HepG2 (cell line): ENCODE measurements around the gene RUFY2. TPM values are rescaled to one million over a fixed set of nuclear protein-coding genes. Genes with fewer than 3 reads are reported as not detected.

Experiments
- ADNP ChIP-seq: sonication (generic); formaldehyde crosslinking; IDR thresholded peaks from 2 replicates; pipeline ENCODE4 v1.4.0; 2020; ENCODE audit warnings: missing genetic modification reagents
- ATAD3A ChIP-seq: sonication (generic); formaldehyde crosslinking; IDR thresholded peaks from 2 replicates; pipeline ENCODE4 v1.4.0; 2020; ENCODE audit warnings: missing genetic modification reagents
- KAT8 ChIP-seq: IDR thresholded peaks from 2 replicates; pipeline ENCODE4 v1.6.1; 2016; ENCODE audit warnings: missing genetic modification reagents, missing compliant biosample characterization
- MATR3 ChIP-seq: sonication (generic); formaldehyde crosslinking; IDR thresholded peaks from 2 replicates; pipeline ENCODE4 v1.4.0; 2020; ENCODE audit warnings: missing genetic modification reagents
- MLLT10 ChIP-seq: sonication (generic); formaldehyde crosslinking; IDR thresholded peaks from 2 replicates; pipeline ENCODE4 v1.4.0; 2020; ENCODE audit warnings: missing genetic modification reagents
- NFKB2 ChIP-seq: sonication (generic); formaldehyde crosslinking; IDR thresholded peaks from 2 replicates; pipeline ENCODE4 v1.4.0; 2020; ENCODE audit warnings: missing genetic modification reagents, borderline replicate concordance
- RBAK ChIP-seq: sonication (generic); formaldehyde crosslinking; IDR thresholded peaks from 2 replicates; pipeline ENCODE4 v1.5.1; 2020; ENCODE audit warnings: mild to moderate bottlenecking, missing genetic modification reagents
- RNF219 ChIP-seq: sonication (generic); formaldehyde crosslinking; IDR thresholded peaks from 2 replicates; pipeline ENCODE4 v1.5.0; 2020; ENCODE audit warnings: mild to moderate bottlenecking, missing genetic modification reagents
- SAP130 ChIP-seq: IDR thresholded peaks from 2 replicates; pipeline ENCODE4 v1.6.1; 2016; ENCODE audit warnings: low read depth
- SP2 ChIP-seq: sonication (generic); formaldehyde crosslinking; IDR thresholded peaks from 2 replicates; pipeline ENCODE4 v1.5.1; 2020; ENCODE audit warnings: mild to moderate bottlenecking, missing genetic modification reagents
- TMF1 ChIP-seq: sonication (generic); formaldehyde crosslinking; IDR thresholded peaks from 2 replicates; pipeline ENCODE4 v1.8.1; 2022; ENCODE audit warnings: low read depth, missing genetic modification reagents
- ZBTB38 ChIP-seq: sonication (generic); formaldehyde crosslinking; IDR thresholded peaks from 2 replicates; pipeline ENCODE4 v1.5.1; 2020; ENCODE audit warnings: mild to moderate bottlenecking, missing genetic modification reagents
- ZFP36L1 ChIP-seq: sonication (generic); formaldehyde crosslinking; IDR thresholded peaks from 2 replicates; pipeline ENCODE4 v1.8.0; 2022; ENCODE audit warnings: mild to moderate bottlenecking, missing genetic modification reagents, moderate library complexity
- ZKSCAN8 ChIP-seq: IDR thresholded peaks from 2 replicates; pipeline ENCODE4 v1.6.1; 2016; ENCODE audit warnings: borderline replicate concordance, missing genetic modification reagents, missing compliant biosample characterization
- ZNF225 ChIP-seq: sonication (generic); formaldehyde crosslinking; IDR thresholded peaks from 2 replicates; pipeline ENCODE4 v1.4.0; 2020; ENCODE audit warnings: mild to moderate bottlenecking, missing genetic modification reagents
- ZNF282 ChIP-seq: fragments of 450-650 bp; IDR thresholded peaks from 2 replicates; pipeline ENCODE4 v1.6.1; 2018; ENCODE audit not compliant: partially characterized antibody
- ZNF460 ChIP-seq: sonication (generic); formaldehyde crosslinking; IDR thresholded peaks from 2 replicates; pipeline ENCODE4 v1.5.1; 2020; ENCODE audit warnings: missing genetic modification reagents, mild to moderate bottlenecking, borderline replicate concordance
- ZNF605 ChIP-seq: sonication (generic); formaldehyde crosslinking; IDR thresholded peaks from 2 replicates; pipeline ENCODE4 v1.8.0; 2022; ENCODE audit warnings: mild to moderate bottlenecking, missing genetic modification reagents
- ZNF766 ChIP-seq: sonication (generic); formaldehyde crosslinking; IDR thresholded peaks from 2 replicates; pipeline ENCODE4 v1.5.0; 2020; ENCODE audit warnings: missing genetic modification reagents, borderline replicate concordance
- ZNF891 ChIP-seq: sonication (generic); formaldehyde crosslinking; IDR thresholded peaks from 2 replicates; pipeline ENCODE4 v1.5.0; 2020; ENCODE audit warnings: mild to moderate bottlenecking, missing genetic modification reagents
- polyA plus RNA-seq, 8 experiments: library from polyadenylated mRNA; depleted of rRNA in 3 of 8; stranded (reverse) in 7 of 8; unstranded in 1 of 8; fragments of >200 nt; fragmentation: Illumina TruSeq in 4 of 8; extraction: Trizol in 4 of 8; gene quantifications; 2 replicates each; pipeline versions ENCODE4 v1.2.1 to v1.2.3, GENCODE V29; 2011 to 2016; ENCODE audit warnings: low read depth in 4 of 8, missing spikeins in 1 of 8, mixed read lengths in 1 of 8; ENCODE audit not compliant: insufficient read depth in 1 of 8
- total RNA-seq, 5 experiments: library from RNA; depleted of rRNA; stranded (reverse); fragments of >200 nt; fragmentation: Illumina TruSeq; extraction: Trizol; gene quantifications; 2 replicates each; pipeline ENCODE4 v1.2.3, GENCODE V29; 2016; ENCODE audit warnings: low read depth in 1 of 5
- TF ChIP-seq, protein P1 (sequence below): sonication (generic); formaldehyde crosslinking; IDR thresholded peaks from 2 replicates; pipeline ENCODE4 v1.9.0; 2022; ENCODE audit warnings: low read depth, missing genetic modification reagents
- TF ChIP-seq, protein P2 (sequence below): sonication (generic); formaldehyde crosslinking; IDR thresholded peaks from 2 replicates; pipeline ENCODE4 v1.8.1; 2023; ENCODE audit warnings: mild to moderate bottlenecking, inconsistent platforms, moderate library complexity, missing genetic modification reagents, borderline replicate concordance
- TF ChIP-seq, protein P3 (sequence below): sonication (generic); formaldehyde crosslinking; IDR thresholded peaks from 2 replicates; pipeline ENCODE4 v1.4.0; 2020; ENCODE audit warnings: mild to moderate bottlenecking, missing genetic modification reagents
- TF ChIP-seq, protein P4 (sequence below): sonication (generic); formaldehyde crosslinking; IDR thresholded peaks from 2 replicates; pipeline ENCODE4 v1.4.0; 2020; ENCODE audit warnings: mild to moderate bottlenecking, missing genetic modification reagents

RUFY2 gene
- total and polyA plus RNA-seq, 2 of the 13 experiments (the other 11 are each of a cell fraction or from before 2014, with no cell fraction given) = 10.1 to 16.1 TPM

GRCh38 chr10:68331455-68332258 is 75.4 kb downstream of the RUFY2 start, which contains the start of gene HNRNPH3 (continued):
- TF ChIP-seq TMF1 (CRISPR knock-in tag) (peak; percentile 34; the same call in 1 of the 2 replicates), ZKSCAN8 (CRISPR knock-in tag) (0 out of 2 replicates have a peak, but pooled peaks have one; percentile 23), ZNF891 (CRISPR knock-in tag) (no peak; the same call in 1 of the 2 replicates), ADNP (CRISPR knock-in tag) (no peak), ZNF605 (peak; percentile 99), ZNF225 (CRISPR knock-in tag) (peak; percentile 90), RNF219 (no peak), MATR3 (CRISPR knock-in tag) (no peak), RBAK (no peak), NFKB2 (CRISPR knock-in tag) (peak; percentile 93; the same call in 1 of the 2 replicates), ATAD3A (CRISPR knock-in tag) (no peak), KAT8 (CRISPR knock-in tag) (peak; percentile 90), ZBTB38 (CRISPR knock-in tag) (peak; percentile 91; the same call in 1 of the 2 replicates), ZNF282 (no peak), SAP130 (CRISPR knock-in tag) (peak; percentile 89), ZNF460 (no peak; the same call in 1 of the 2 replicates), MLLT10 (no peak), ZFP36L1 (CRISPR knock-in tag) (peak; percentile 65), SP2 (no peak; the same call in 1 of the 2 replicates), ZNF766 (CRISPR knock-in tag) (peak; percentile 94; the same call in 1 of the 2 replicates)
- TF ChIP-seq, protein P1, sequence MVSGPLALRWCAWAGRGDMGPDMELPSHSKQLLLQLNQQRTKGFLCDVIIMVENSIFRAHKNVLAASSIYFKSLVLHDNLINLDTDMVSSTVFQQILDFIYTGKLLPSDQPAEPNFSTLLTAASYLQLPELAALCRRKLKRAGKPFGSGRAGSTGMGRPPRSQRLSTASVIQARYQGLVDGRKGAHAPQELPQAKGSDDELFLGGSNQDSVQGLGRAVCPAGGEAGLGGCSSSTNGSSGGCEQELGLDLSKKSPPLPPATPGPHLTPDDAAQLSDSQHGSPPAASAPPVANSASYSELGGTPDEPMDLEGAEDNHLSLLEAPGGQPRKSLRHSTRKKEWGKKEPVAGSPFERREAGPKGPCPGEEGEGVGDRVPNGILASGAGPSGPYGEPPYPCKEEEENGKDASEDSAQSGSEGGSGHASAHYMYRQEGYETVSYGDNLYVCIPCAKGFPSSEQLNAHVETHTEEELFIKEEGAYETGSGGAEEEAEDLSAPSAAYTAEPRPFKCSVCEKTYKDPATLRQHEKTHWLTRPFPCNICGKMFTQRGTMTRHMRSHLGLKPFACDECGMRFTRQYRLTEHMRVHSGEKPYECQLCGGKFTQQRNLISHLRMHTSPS (CRISPR knock-in tag) = no peak
- TF ChIP-seq, protein P2, sequence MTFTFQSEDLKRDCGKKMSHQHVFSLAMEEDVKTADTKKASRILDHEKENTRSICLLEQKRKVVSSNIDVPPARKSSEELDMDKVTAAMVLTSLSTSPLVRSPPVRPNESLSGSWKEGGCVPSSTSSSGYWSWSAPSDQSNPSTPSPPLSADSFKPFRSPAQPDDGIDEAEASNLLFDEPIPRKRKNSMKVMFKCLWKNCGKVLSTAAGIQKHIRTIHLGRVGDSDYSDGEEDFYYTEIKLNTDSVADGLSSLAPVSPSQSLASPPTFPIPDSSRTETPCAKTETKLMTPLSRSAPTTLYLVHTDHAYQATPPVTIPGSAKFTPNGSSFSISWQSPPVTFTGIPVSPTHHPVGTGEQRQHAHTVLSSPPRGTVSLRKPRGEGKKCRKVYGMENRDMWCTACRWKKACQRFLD (CRISPR knock-in tag) = peak; percentile 5; the same call in 1 of the 2 replicates
- TF ChIP-seq, protein P3, sequence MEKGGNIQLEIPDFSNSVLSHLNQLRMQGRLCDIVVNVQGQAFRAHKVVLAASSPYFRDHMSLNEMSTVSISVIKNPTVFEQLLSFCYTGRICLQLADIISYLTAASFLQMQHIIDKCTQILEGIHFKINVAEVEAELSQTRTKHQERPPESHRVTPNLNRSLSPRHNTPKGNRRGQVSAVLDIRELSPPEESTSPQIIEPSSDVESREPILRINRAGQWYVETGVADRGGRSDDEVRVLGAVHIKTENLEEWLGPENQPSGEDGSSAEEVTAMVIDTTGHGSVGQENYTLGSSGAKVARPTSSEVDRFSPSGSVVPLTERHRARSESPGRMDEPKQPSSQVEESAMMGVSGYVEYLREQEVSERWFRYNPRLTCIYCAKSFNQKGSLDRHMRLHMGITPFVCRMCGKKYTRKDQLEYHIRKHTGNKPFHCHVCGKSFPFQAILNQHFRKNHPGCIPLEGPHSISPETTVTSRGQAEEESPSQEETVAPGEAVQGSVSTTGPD (CRISPR knock-in tag) = no peak
- TF ChIP-seq, protein P4, sequence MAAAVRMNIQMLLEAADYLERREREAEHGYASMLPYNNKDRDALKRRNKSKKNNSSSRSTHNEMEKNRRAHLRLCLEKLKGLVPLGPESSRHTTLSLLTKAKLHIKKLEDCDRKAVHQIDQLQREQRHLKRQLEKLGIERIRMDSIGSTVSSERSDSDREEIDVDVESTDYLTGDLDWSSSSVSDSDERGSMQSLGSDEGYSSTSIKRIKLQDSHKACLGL (CRISPR knock-in tag) = no peak
